ENCODE results near the gene MAN1C1.
A peak's percentile ranks its signal among the peaks of the same experiment; 100 is the strongest.

MAN1C1 gene

GRCh38 chr1:25744140-25744581 is 127.6 kb downstream of the MAN1C1 start:
- DNase-seq, result no peak

- DNase-seq, result no peak
Observed at GRCh38 chr1:25744636-25745425, 128.2 kb downstream of the MAN1C1 start.

- DNase-seq, result no peak
Observed at GRCh38 chr1:25746299-25747045, 129.9 kb downstream of the MAN1C1 start.

GRCh38 chr1:25747046-25747719 is 130.6 kb downstream of the MAN1C1 start:
- no peak for DNase-seq

GRCh38 chr1:25748531-25749205 is 132.1 kb downstream of the MAN1C1 start:
- DNase-seq, result no peak

- DNase-seq, result no peak
Observed at GRCh38 chr1:25750923-25751605, 134.5 kb downstream of the MAN1C1 start.

GRCh38 chr1:25754470-25755181 is 138.0 kb downstream of the MAN1C1 start:
- DNase-seq, result peak; percentile 29

- DNase-seq, result no peak
Observed at GRCh38 chr1:25755475-25756125, 139.0 kb downstream of the MAN1C1 start.

- DNase-seq, result no peak
Observed at GRCh38 chr1:25756215-25756614, 139.6 kb downstream of the MAN1C1 start.

- DNase-seq, result no peak
Observed at GRCh38 chr1:25757151-25757845, 140.7 kb downstream of the MAN1C1 start.

- no peak for DNase-seq
Observed at GRCh38 chr1:25757846-25758185, 141.2 kb downstream of the MAN1C1 start.

- DNase-seq, result no peak
Observed at GRCh38 chr1:25758466-25759070, 142.0 kb downstream of the MAN1C1 start.

- DNase-seq, result no peak
Observed at GRCh38 chr1:25760122-25760719, 143.6 kb downstream of the MAN1C1 start.

GRCh38 chr1:25760871-25761270 is 144.3 kb downstream of the MAN1C1 start:
- no peak for DNase-seq

- no peak for DNase-seq
Observed at GRCh38 chr1:25763493-25763892, 146.9 kb downstream of the MAN1C1 start.

GRCh38 chr1:25765136-25765922 is 148.7 kb downstream of the MAN1C1 start:
- no peak for DNase-seq

- DNase-seq, result no peak
Observed at GRCh38 chr1:25765923-25766589, 149.5 kb downstream of the MAN1C1 start.

GRCh38 chr1:25766721-25767436 is 150.3 kb downstream of the MAN1C1 start:
- no peak for DNase-seq

All from CD4-positive, alpha-beta T cell treated with Interleukin-15 for 1 hour (primary cell).